ENCODE measurements around the gene PXN. TPM values are rescaled to one million over a fixed set of nuclear protein-coding genes. Genes with fewer than 3 reads are reported as not detected.
"Not testable (repeated sequence)": the region's sequence is repeated elsewhere in the genome, so short reads cannot be mapped to it uniquely, and the experiment has no call there.

The PXN gene
- total and polyA plus RNA-seq, 7 donors, result 64.7 to 166 (median 96.2) TPM

DNA sequence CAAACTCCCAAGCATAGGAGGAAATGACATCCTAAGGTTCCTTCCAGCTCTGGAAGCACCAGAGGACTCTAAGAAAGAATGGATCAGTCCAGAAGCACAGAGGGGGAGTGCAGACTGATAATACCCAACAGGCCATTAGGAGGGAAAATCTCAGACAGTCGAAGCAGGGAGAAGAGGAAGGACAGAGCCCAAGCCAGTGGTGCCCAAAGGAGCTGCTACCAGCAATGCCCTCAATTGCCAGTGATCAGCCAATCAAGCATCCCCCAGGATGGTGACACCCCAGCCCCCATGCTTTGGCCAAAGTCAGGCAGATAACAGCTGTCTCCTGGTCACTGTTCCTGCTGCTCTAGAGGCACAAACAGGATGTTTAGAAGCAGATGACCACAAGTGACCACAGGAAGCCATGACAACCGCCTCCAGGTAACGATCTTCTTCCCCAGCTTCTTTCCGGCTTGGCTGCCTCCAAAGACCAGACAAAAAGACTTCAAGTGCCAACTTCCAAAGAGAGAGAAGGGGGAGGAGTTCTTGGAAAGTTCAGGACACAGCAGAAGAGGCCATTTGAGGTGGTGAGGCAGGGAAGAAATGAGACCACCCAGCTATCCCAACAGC, 16.2 kb downstream of the PXN start:
- peaks cover 81% of the 10 kb centered on the region for H3K4me1 ChIP-seq
- H3K36me3 ChIP-seq (ENCODE audit: insufficient read depth in 1 of 2, low read depth in 1 of 2), result peaks cover 0 to 11% of the 10 kb centered on the region in 2 donors

DNA sequence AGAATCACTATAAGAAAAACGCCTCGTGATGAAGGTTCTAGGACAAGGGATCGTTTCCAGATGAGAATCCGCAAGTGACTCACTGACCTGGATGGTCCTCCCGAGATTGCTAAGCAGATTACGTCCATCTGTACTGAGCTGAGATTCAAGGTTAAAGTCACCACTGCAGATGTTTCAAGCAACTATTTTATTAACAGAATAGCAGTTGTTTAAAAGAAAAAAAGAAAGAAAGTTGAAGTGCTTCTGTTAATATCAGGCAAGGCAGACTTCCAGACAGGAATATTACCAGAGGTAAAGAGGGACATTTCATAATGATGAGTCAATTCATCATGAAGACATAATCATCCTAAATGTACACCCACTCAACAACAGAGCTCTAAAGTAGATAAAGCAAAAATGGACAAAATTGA, 17.9 kb downstream of the PXN start:
- DNase-seq (no peak), ATAC-seq (peak; percentile 42 to 69 (median 50))
- TF ChIP-seq, protein P1, sequence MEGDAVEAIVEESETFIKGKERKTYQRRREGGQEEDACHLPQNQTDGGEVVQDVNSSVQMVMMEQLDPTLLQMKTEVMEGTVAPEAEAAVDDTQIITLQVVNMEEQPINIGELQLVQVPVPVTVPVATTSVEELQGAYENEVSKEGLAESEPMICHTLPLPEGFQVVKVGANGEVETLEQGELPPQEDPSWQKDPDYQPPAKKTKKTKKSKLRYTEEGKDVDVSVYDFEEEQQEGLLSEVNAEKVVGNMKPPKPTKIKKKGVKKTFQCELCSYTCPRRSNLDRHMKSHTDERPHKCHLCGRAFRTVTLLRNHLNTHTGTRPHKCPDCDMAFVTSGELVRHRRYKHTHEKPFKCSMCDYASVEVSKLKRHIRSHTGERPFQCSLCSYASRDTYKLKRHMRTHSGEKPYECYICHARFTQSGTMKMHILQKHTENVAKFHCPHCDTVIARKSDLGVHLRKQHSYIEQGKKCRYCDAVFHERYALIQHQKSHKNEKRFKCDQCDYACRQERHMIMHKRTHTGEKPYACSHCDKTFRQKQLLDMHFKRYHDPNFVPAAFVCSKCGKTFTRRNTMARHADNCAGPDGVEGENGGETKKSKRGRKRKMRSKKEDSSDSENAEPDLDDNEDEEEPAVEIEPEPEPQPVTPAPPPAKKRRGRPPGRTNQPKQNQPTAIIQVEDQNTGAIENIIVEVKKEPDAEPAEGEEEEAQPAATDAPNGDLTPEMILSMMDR (IDR thresholded peaks at IDR 0.05), result no peak
- Histone ChIP-seq H3K4me1 (peaks cover 83% of the 10 kb centered on the region), H3K27me3 (ENCODE audit: insufficient read depth in 3 of 3, low read length in 2 of 3) (no peaks in the 10 kb centered on the region), H3K4me3 (peak overlapping the region; percentile 49), H3K36me3 (ENCODE audit: insufficient read depth in 1 of 2, low read depth in 1 of 2) (no peaks in the 10 kb centered on the region), H3K9me3 (no peaks in the 10 kb centered on the region), H3K27ac (peak overlapping the region; percentile 75)
- WGBS, 3 donors, result 13 to 38% (median 15%) methylated on average over 6 of the region's 6 CpGs
- intact Hi-C loops (cut with DNase I), result no loop called here

More for the DNA sequence above, 16.2 kb downstream of the PXN start:
- H3K9me3 ChIP-seq, result no peaks in the 10 kb centered on the region
- no peaks in the 10 kb centered on the region for H3K27me3 ChIP-seq (ENCODE audit: insufficient read depth in 3 of 3, low read length in 2 of 3)
- intact Hi-C loops (cut with DNase I), result no loop called here
- H3K4me3 ChIP-seq, result peak overlapping the region; percentile 49
- 25 to 44% (median 32%) methylated on average over 4 of the region's 4 CpGs for WGBS, 3 donors
- ATAC-seq, result peak in 2 of 4 donors; percentile 12 to 39
- TF ChIP-seq, protein P1 (IDR thresholded peaks at IDR 0.05), result no peak
- DNase-seq, result peak in 1 of 2 donors; percentile 48
- peak overlapping the region; percentile 75 for H3K27ac ChIP-seq

DNA sequence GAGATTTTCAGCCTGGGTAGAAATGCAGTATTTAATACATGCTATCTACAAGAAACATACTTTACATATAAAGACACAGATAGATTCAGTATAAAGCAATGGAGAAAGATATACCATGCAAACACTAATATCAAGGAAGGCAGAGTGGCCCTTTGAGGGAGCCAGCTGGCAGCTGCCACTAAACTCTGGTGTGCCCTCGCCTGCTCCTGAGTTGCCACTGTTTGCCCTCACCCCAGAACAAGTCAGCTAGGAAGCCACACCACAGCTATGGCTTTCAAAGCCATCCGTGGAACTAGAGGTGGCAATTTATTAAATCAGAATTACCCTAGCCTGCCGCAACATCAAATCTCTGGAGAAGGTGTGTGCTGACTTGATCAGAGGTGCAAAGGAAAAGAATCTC, 18.3 kb downstream of the PXN start:
- Histone ChIP-seq H3K27ac (peak overlapping the region; percentile 75), H3K4me3 (peak overlapping the region; percentile 49), H3K27me3 (ENCODE audit: insufficient read depth in 3 of 3, low read length in 2 of 3) (no peaks in the 10 kb centered on the region), H3K9me3 (no peaks in the 10 kb centered on the region), H3K4me1 (peaks cover 84% of the 10 kb centered on the region), H3K36me3 (ENCODE audit: insufficient read depth in 1 of 2, low read depth in 1 of 2) (no peaks in the 10 kb centered on the region)
- peak in 1 of 2 donors; percentile 53 for DNase-seq
- TF ChIP-seq, protein P1 (IDR thresholded peaks at IDR 0.05), result no peak
- 26 to 42% (median 31%) methylated on average over 3 of the region's 3 CpGs for WGBS, 3 donors
- intact Hi-C loops (cut with DNase I), result no loop called here
- peak in 3 of 4 donors; percentile 17 to 42 (median 35) for ATAC-seq

DNA sequence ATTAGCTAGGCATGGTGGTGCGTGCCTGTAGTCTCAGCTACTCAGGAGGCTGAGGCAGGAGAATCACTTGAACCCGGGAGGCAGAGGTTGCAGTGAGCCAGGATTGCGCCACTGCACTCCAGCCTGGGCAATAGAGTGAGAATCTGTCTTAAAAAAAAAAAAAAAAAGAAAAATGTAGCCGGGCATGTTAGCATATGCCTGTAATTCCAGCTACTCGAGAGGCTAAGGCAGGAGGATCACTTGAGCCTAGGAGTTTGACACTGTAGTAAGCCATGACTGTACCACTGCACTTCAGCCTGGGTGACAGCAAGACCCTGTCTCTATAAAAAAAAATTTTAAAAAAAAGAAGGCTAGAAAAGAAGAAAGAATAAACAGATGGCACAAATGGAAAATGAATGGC, 18.8 kb downstream of the PXN start:
- H3K4me3 ChIP-seq, result peak overlapping the region; percentile 49
- 65 to 74% (median 68%) methylated on average over 5 of the region's 5 CpGs for WGBS, 3 donors
- H3K27me3 ChIP-seq (ENCODE audit: insufficient read depth in 3 of 3, low read length in 2 of 3); ATAC-seq; intact Hi-C loops (cut with DNase I); H3K9me3 ChIP-seq; H3K36me3 ChIP-seq (ENCODE audit: insufficient read depth in 1 of 2, low read depth in 1 of 2); DNase-seq: not testable (repeated sequence)
- H3K4me1 ChIP-seq, result peaks cover 84% of the 10 kb centered on the region
- peak overlapping the region; percentile 75 for H3K27ac ChIP-seq

DNA sequence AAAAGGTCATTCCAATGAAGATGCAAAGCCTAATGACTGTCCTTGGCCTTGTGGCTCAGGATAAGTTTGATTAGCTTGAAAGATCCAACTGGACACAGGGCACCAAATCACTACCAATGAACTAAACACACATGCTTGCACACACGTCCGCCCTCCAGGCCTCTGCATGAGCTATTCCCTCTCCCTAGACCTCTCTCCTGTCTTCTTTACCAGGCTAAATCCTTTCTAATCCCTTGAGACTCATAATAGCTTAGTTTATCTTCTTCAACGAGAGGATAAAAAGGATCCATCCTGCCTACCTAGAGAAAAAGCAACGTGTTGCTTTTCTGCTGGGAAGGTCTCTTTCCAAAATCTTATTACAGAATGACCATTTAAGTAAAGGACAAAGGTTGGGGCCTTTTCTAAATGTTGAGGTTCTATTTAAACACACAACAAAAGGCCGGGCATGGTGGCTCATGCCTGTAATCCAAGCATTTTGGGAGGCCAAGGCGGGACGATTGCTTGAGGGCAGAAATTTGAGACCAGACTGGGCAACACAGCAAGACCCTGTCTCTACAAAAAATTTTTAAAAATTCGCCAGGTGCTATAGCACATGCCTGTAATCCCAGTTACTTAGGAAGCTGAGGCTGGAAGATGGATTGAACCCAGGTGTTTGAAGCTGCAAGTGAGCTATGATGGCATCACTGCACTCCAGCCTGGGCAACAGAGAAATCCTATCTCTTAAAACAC, 22.4 kb downstream of the PXN start:
- Histone ChIP-seq H3K9me3 (no peaks in the 10 kb centered on the region), H3K27me3 (ENCODE audit: insufficient read depth in 3 of 3, low read length in 2 of 3) (no peaks in the 10 kb centered on the region), H3K4me1 (peaks cover 87% of the 10 kb centered on the region), H3K27ac (peak overlapping the region; percentile 99), H3K36me3 (ENCODE audit: insufficient read depth in 1 of 2, low read depth in 1 of 2) (peaks cover 0 to 3% of the 10 kb centered on the region in 2 donors), H3K4me3 (no peak overlapping the region)
- DNase-seq, result no peak
- intact Hi-C loops (cut with DNase I), result no loop called here
- TF ChIP-seq, protein P1 (IDR thresholded peaks at IDR 0.05), result no peak
- no peak for ATAC-seq
- WGBS, 3 donors, result 56 to 65% (median 56%) methylated on average over 8 of the region's 8 CpGs

Data from psoas muscle (tissue), 8 donors.